ENCODE results near the gene PAIP1. TPM values are rescaled to one million over a fixed set of nuclear protein-coding genes. Genes with fewer than 3 reads are reported as not detected.

Gene PAIP1
- total RNA-seq, 2 donors from 2014 or later, result 84.6 to 150 TPM

GRCh38 chr5:43589310-43589709 lies 32.4 kb upstream of the PAIP1 start:
- WGBS, result 92% methylated on average over 1 of the region's 1 CpG
- H3K36me3 ChIP-seq, result no peaks in the 10 kb centered on the region
- no peaks in the 10 kb centered on the region for H3K27me3 ChIP-seq (replicated peaks; ENCODE audit: insufficient read depth)
- no peak for TF ChIP-seq POLR2AphosphoS5 (IDR thresholded peaks at IDR 0.05)
- TF ChIP-seq POLR2A (IDR thresholded peaks at IDR 0.05), result no peak
- TF ChIP-seq CTCF (IDR thresholded peaks at IDR 0.05), result no peak
- H3K9me3 ChIP-seq, result no peaks in the 10 kb centered on the region
- DNase-seq (ENCODE audit: low spot score), result no peak
- H3K4me3 ChIP-seq, result no peak overlapping the region
- H3K27ac ChIP-seq, result no peak overlapping the region
- intact Hi-C loops (cut with DNase I), result no loop called here
- H3K4me1 ChIP-seq (replicated peaks), result no peaks in the 10 kb centered on the region

GRCh38 chr5:43588842-43589241 lies 32.0 kb upstream of the PAIP1 start:
- Histone ChIP-seq H3K36me3 (no peaks in the 10 kb centered on the region), H3K27ac (no peak overlapping the region), H3K9me3 (no peaks in the 10 kb centered on the region), H3K4me1 (replicated peaks) (no peaks in the 10 kb centered on the region), H3K4me3 (no peak overlapping the region), H3K27me3 (replicated peaks; ENCODE audit: insufficient read depth) (no peaks in the 10 kb centered on the region)
- WGBS, result 44% methylated on average over 1 of the region's 1 CpG
- no peak for TF ChIP-seq POLR2A (IDR thresholded peaks at IDR 0.05)
- no peak for TF ChIP-seq POLR2AphosphoS5 (IDR thresholded peaks at IDR 0.05)
- no peak for TF ChIP-seq CTCF (IDR thresholded peaks at IDR 0.05)
- no peak for DNase-seq (ENCODE audit: low spot score)
- intact Hi-C loops (cut with DNase I), result no loop called here

GRCh38 chr5:43584166-43584699 lies 27.4 kb upstream of the PAIP1 start:
- TF ChIP-seq CTCF (IDR thresholded peaks at IDR 0.05) (no peak), POLR2AphosphoS5 (IDR thresholded peaks at IDR 0.05) (no peak)
- no peaks in the 10 kb centered on the region for H3K4me1 ChIP-seq (replicated peaks)

GRCh38 chr5:43583724-43584123 lies 26.8 kb upstream of the PAIP1 start:
- Histone ChIP-seq H3K36me3 (no peaks in the 10 kb centered on the region), H3K4me3 (no peak overlapping the region), H3K27ac (no peak overlapping the region), H3K9me3 (no peaks in the 10 kb centered on the region), H3K27me3 (replicated peaks; ENCODE audit: insufficient read depth) (no peaks in the 10 kb centered on the region), H3K4me1 (replicated peaks) (no peaks in the 10 kb centered on the region)
- no peak for DNase-seq (ENCODE audit: low spot score)
- intact Hi-C loops (cut with DNase I), result no loop called here
- no peak for TF ChIP-seq POLR2A (IDR thresholded peaks at IDR 0.05)
- TF ChIP-seq POLR2AphosphoS5 (IDR thresholded peaks at IDR 0.05), result no peak
- no peak for TF ChIP-seq CTCF (IDR thresholded peaks at IDR 0.05)

More at GRCh38 chr5:43584166-43584699, 27.4 kb upstream of the PAIP1 start:
- Histone ChIP-seq H3K9me3 (no peaks in the 10 kb centered on the region), H3K27me3 (replicated peaks; ENCODE audit: insufficient read depth) (no peaks in the 10 kb centered on the region), H3K27ac (no peak overlapping the region), H3K4me3 (no peak overlapping the region), H3K36me3 (no peaks in the 10 kb centered on the region)
- intact Hi-C loops (cut with DNase I), result no loop called here
- DNase-seq (ENCODE audit: low spot score), result no peak
- 82% methylated on average over 1 of the region's 1 CpG for WGBS
